ENCODE data around the gene SPAG6.
A peak's percentile ranks its signal among the peaks of the same experiment; 100 is the strongest.
"Not testable (repeated sequence)": the region's sequence is repeated elsewhere in the genome, so short reads cannot be mapped to it uniquely, and the experiment has no call there.

SPAG6 gene

DNA sequence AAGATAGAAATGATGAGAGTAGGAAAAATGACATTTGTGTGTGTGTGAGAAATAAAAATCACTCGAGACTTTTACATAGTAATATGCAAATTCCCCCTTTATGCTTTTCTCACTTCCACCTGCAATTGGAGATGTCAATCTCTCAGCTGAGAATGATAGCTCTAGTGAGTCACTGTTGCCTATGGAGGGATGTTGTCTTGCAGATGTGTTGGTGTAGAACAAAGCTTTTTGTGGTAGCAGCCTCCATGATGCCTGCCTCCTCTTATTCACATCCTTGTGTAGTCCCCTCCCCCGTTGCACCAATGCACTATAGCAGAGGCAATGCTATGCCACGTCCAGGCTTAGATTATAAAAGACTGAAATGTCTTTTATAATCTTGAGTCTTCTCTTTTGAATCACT, 33.8 kb downstream of the SPAG6 start:
- no peak for DNase-seq

DNA sequence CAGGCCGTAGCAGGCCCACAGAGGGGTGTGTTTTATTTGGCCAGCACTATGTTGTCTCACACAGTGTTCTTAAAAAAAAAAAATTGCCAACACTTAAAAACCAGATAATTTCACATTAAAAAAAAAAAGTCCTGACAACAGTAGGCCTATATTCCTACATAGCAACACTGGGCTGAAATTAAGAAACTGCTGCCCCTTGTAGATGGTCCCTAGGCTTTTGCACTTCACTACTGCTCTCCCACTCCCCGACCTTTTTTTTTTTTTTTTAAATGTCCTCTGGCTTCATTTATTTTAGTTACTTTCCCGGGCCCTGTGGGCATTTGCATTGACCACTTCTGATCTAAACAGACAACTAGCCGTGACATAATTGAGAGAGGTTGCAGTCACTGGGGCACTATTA, 36.0 kb downstream of the SPAG6 start:
- no peak for DNase-seq

DNA sequence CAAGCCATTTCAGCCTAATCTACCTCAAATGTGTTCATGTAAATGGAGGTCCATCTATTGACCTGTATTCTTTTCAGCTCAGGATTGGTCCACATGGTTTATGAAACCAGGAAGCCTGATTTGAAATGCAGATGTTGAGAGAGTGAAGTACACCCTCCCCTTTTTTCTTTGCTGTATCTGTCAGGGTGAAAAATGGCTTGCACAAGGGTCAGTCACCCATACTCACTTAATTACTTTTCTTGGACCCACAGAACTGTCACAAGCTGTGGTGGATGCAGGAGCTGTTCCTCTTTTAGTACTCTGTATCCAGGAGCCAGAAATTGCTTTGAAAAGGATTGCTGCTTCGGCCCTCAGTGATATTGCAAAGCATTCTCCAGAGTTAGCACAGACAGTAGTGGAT, 41.2 kb downstream of the SPAG6 start:
- DNase-seq = no peak

DNA sequence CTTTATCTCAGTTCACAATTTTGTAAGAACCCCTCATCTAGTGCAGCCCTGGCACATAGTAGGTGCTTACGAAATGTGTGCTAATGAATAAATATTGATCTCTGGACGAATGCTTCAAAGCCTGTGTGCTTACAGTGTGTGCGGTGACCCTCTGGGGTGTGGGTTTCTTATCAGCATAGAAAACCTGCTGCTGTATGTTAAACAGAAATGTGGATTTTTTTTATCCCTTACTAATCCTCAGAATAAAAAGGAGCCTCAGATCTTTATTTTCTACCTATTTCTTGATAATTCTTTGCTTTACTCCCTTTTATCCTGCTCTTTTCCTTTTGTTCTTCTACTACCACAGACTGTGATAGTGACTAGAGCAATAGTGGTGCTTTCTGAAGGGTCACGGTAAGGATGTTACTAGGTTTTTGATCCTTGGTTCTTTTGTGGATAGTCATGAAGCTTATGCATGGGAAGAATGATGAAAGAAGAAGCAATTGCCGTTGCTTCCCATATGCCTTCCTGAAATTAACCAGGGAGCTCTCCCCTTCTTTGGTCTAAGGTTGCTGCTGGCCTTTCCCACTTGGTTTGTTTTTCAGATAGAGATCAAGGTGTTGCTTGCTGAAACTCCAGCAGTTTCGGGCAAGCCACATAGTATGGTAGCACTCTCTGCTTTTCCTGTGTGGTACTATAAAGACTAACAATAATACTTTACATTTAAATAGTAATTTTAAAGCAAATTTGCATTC, 44.7 kb downstream of the SPAG6 start:
- DNase-seq = no peak

DNA sequence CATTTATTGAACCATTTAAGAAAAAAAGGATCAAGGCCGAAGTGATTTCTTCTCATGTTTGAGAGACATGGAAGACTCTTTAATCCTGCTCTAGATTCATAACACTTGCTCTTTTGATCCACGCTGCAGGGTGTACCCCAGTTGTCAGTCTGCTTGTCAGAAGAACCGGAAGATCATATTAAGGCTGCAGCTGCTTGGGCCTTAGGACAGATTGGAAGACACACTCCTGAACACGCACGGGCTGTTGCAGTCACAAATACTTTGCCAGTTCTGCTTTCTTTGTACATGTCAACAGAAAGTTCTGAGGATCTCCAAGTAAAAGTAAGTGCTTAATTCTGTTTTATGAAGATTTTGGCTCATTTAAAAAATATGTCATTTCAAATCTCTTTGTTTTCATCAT, 46.3 kb downstream of the SPAG6 start:
- no peak for DNase-seq

DNA sequence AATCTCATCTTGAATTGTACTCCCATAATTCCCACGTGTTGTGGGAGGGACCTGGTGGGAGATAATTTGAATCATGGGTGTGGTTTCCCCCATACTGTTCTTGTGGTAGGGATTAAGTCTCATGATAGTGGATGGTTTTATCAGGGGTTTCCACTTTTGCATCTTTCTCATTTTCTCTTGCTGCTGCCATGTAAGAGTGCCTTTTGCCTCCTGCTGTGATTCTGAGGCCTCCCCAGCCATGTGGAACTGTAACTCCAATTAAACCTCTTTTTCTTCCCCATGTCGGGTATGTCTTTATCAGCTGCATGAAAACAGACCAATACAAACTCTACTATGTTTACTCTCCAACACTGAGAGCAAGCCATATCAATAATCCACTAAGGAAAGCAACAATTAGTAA, 50.9 kb downstream of the SPAG6 start:
- DNase-seq = not testable (repeated sequence)

DNA sequence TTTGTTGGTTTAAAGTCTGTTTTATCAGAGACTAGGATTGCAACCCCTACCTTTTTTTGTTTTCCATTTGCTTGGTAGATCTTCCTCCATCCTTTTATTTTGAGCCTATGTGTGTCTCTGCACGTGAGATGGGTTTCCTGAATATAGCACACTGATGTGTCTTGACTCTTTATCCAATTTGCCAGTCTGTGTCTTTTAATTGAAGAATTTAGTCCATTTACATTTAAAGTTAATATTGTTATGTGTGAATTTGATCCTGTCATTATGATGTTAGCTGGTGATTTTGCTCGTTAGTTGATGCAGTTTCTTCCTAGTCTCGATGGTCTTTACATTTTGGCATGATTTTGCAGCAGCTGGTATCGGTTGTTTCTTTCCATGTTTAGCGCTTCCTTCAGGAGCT, 61.6 kb downstream of the SPAG6 start:
- not testable (repeated sequence) for DNase-seq

DNA sequence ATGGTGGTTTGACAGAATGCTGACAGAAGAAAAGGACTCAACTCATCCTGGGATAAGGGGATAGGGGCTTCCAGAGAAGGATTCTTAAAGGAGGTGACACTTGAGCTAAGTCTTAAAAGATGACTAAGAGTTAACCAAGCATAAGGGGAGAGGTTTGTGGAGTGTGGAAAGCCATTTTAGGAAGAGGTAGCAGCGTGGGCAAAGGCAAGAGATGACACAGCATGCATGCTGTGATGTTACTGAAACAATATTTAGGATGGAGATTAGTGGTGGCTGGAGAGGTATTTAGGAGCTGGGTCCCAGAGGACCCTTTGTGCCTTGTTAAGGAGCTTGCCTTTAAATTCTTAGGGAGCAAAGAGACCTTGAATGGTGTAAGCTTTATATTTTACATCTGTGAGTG, 65.1 kb downstream of the SPAG6 start:
- no peak for DNase-seq

DNA sequence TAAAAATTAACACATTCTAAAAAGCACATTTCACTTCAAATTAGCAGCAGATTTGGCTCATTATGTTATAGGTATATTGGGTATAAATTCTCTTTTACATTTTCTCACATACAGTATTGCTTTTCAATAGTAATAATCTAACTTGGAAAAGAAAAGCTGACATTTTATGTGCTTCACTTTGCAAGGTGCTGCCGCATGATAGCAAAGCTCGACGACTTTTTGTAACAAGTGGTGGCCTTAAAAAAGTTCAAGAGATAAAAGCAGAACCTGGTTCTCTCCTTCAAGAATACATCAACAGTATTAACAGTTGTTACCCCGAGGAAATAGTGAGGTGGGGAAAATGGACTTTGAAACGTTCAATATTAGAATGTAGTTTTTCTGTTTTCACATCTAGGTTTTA, 65.5 kb downstream of the SPAG6 start:
- no peak for DNase-seq

DNA sequence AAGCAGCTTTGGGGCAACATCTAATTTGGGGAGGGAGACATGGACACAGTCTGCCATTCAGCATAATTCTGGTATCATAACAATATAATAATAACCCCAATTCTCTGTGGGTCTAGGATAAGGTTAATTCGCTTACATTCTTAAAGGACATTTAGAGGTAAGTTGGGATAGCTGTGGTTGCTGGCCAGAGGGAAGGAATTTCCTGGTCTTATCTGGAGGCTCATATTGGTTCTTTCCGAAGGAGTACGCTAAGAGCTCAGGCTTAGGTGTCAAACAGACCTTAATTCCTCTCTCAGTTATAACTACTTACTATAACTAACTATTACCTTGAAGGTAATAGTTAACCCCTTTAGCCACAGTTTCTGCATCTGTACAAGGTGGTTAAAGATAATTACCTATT, 68.8 kb downstream of the SPAG6 start:
- no peak for DNase-seq

DNA sequence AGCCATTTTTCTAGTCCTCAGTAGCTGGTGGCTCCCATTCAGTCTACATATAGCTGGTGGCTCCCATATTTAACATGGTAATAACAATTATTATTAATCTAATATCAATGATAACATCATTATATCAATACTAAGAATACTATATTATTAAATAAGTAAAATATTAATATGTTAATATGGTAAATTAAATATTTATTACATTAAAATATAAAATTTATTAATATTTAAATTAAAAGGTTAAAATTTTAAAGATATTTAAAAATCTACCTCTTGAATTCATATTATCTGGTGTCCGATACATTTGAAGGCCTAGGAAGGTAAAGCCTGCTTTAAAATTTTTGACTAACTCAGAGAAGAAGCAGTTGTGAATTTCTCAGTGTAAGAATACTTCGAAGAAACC, 69.8 kb downstream of the SPAG6 start:
- DNase-seq = no peak

DNA sequence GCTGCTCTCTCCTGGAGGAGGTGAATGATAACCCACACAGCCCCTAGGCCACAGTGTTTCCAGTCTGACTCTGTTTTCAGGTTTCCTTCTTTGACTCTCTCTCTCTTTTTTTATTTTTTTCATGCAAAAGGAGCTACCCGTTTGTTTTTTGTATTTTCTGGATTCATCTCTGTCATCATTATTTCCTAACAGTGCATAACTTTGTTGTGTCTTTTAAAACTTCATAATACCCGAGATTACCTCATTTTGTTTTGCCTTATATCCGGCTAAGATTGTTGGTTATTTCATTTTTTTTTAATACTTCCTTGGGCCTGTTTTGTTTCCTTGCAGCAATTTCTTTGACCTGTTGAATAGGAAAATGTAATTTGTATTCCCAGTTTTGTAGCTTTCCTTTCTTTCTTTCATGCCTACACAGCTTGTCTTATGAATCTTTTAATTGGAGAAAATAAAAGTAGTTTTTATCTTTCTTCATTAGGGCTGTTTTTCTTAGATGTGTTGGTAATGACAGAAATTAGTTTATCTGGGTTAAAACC, 72.5 kb downstream of the SPAG6 start:
- DNase-seq = no peak

DNA sequence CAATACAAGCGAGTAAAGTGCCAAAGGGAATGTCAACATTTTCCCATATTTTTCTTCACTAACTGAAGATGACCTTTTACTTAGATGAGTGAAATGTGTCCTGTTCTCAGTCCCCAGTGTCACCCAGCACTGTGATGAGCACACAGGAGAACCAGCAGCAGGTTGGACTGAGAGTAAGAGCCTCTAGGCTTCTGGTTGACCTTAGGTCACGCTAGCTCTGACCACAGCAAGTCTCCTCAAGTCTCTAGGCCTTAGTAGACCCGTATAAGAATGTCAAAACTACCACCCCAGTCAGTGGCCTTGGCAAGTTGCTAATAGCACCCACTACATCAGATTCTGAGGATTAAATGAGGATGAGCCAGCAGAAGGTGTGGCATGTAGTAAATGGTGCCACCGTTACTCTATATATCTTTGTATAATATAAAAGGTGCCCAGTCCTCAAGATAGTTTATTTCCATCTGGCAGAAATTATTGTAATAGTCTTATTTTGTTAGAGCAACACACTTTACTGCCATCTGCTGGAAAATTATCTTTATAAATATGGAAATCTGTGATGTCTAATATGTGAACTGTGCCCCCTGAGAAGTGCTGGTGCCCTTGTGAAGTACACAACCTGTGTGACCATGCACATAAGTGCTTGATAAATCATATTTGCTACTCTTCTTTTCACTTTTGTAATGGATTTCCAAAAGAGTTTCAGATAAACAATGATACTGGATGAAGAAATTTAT, 75.7 kb downstream of the SPAG6 start:
- DNase-seq = peak in 1 of 2 donors; percentile 47

DNA sequence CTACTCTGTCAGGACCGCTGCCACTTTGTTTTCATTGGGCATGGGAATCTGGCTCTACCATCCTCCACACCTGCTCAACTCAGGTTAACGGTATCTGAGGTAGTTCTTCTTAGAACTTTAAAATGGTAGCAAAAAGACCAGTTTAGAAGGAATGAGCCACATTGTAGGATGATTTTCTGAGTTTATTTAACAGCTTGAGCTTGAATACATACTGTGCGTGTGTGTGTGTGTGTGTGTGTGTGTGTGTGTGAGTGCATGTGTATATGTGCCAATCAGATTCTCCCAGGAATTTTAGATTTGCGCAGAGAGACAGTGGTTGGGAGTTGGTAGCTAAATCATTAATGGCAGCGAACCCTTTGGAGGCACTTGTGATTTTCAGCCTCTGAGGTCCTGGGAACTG, 81.4 kb downstream of the SPAG6 start:
- DNase-seq = no peak

DNA sequence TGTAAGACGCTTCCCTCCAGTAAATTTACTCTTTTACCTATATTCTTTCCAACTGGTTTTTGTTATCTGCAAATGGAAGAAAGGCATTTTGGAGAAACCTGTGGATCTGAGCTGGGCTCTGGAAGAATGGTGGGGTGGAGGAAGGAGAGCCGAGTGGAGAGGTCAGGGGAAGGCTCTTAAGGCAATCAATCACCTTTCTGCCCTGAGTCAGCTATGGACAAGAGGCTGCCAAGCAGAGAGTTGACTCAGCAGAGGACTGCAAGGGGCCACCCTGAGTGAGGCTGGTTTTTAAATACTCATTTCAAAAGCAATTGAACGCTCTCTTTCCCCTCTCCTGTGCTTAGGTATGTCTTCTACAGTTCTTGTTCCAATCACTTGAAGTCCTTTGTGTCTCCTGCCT, 81.8 kb downstream of the SPAG6 start:
- no peak for DNase-seq

DNA sequence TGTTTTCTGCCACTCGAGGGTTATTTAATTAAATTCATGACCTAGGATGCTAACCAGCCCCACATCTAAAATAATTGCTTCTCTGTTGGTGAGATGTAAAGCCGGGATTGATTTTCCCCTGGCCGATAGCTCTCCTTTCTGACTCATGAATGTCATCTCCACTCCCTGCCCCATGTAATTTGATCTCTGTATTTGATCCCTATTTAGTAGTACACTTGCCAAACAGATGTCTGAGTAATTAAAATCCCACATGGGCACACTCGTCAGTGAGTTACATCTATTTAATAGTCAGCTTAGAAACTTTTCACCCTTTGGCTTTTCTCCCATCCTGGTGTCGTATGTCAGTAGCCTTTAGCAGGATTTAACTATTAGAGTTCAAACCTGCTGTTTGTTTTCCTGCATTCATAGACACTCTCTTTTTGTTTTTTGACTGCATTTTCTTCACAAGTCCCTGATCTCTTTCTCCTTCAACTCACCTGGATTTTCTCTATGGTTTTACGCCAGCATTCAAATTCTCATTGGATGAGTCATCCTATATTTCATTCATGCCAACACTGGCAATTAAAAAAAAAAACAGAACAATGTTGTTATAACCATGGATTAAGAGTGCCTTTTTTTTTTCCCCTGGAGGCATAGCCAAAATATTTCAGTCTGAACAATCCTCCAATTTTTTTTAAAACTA, 82.7 kb downstream of the SPAG6 start:
- no peak for DNase-seq

DNA sequence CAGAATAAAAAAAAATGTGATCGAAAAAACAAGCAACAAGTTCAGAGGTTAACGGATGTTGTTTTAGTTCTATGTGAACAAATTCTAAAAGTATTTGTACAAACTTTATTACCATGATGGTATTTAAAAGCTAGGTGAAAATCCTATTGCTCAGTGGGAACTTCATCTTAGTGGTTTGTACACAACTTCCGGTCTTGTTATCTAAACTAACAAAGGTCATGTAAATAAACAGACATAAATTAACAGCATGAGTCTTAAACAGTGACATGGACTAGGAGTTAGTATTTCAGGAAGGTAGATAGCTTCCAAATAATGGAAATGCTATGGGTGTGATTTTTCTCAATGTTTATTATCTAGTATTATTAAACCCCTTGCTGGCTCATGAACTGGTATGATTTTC, 83.8 kb downstream of the SPAG6 start:
- DNase-seq = no peak

DNA sequence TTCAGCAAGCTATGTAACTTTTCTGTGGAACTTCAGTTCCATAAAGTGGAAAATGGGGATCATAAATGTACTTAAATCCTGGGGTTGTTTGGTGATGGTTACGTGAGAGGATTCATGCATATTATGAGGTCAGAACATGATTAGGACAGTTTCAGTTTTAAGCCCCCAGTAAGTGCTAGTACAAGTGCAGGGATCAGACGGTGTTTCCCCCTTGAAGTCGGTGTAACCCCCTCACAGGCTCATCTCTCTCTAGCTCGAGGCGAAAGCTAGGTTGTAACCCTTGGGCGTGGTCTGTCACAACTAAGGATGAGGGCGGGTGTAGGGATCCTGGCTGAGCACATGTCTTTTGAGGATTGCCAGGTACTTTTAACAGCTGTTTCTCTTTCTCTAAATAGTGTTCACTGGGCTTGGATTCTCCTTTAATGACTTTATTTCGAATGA, 84.7 kb downstream of the SPAG6 start:
- no peak for DNase-seq

DNA sequence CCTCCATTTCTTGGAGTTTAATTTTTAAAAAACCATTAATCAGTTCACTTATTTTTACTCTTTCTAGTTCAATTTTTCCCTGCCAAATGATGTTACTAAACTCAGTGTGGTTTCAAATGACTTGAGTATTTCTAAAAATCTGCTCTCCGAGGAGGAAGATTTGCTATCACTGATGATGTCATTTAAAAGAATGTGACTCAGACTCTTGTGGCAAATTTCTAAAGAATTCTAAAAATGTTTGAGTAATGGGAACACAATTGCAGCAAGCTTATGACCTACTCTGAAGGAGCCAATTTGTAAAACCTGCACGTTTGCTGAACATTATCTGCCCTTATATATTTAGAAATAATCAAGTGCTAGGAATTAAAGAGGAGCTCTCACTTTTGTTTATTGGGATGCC, 88.6 kb downstream of the SPAG6 start:
- DNase-seq = no peak

DNA sequence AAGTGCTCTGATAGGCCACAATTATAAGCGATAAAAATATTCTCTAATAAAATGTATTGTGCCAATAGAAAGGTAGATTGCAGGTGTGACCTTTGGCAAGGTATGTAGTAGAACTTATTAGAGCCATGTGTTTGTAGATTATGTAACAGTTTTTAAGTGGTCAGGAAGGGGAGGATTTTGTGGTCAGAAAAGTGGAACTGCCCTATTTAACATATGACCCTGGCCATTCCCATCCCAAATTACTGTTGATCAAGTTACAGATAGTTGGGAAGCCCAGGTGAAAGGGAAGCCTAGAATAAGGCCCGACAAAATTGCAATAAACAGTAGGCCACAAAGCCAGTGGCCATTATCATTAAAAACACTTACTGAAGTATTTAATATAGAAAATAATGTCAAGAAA, 89.2 kb downstream of the SPAG6 start:
- DNase-seq = no peak

DNA sequence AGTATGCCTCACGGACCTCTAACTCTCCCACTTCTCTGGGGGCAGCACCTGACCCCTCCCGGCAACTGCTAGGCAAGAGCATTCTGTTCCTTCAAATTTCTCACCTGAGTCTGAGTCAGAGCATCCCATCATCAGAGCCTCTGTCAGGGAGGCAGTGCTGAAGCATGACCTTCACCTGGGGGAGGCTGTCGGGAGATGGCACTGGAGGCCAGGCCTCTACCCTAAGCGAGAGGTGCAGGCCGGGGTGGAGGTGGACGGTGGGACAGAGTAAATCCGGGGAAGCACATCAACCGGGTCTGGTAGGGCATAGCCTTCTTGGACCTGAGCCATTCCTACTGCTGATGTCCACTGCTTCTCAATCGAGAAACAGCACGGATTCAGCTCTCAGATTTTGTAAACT, 90.4 kb downstream of the SPAG6 start:
- DNase-seq = no peak

DNA sequence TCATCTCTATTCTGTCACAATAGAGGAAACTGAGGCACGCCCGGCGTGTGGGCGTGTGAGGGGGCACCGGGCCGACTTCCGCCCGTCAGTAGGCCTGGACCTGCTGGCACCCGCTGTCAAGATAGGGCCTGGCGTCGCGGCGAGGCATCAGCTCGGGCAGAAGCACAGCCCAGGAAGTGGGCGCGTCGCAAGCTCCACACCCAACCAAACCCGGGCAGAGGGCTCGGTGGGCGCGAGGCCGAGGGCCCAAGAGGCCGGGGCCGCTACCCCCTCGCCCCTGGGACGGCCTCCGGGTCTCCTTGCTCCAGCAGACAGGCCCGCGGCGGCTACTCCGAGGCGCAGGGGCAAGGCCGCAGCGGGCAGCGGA, 91.2 kb downstream of the SPAG6 start:
- no peak for DNase-seq

DNA sequence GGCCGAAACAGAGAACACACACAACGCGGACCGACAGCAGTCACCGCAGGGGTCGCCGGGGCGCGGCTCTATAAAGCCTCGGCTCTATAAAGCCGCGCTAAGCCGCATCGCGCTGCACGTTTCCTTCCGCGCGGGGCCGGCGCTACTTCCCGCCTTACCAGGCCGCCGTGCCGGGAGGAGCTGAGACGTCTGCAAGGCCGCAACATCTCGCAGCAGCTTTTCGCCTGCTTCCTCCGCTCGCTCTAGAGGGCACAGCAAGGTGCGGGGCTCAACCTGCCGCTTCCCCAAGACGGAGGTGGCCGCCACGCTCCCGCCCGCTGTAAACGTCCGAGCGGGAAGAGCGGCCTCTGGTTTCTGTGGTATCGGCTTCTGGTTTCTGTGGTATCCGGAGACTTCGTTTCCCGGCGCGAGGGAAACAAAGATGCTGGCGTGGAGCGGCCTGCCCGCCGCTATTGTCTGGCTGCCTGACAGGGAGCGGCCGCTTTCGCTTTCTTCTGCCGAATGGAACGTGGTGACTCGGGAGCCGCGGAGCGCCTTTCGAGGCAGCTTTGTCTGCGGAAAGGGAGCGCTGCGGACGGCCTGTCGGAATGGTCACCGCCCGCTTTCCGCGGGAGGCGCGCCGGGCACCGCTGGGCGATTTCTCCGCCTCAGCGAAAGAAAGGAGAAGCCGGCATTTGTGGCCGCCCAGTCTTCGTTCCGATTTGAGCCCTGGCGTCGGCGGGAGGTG, 91.8 kb downstream of the SPAG6 start:
- DNase-seq = peak; percentile 93

All from CD4-positive, alpha-beta T cell treated with Interleukin-1 beta for 1 hour (primary cell).